ENCODE results near the gene ADCY7. TPM values are rescaled to one million over a fixed set of nuclear protein-coding genes. Genes with fewer than 3 reads are reported as not detected.

Gene ADCY7
- total and polyA plus RNA-seq, 9 of the 15 experiments (the other 6 are each of a cell fraction or from before 2014, with no cell fraction given): 2.3 to 108 (median 28.6) TPM

DNA sequence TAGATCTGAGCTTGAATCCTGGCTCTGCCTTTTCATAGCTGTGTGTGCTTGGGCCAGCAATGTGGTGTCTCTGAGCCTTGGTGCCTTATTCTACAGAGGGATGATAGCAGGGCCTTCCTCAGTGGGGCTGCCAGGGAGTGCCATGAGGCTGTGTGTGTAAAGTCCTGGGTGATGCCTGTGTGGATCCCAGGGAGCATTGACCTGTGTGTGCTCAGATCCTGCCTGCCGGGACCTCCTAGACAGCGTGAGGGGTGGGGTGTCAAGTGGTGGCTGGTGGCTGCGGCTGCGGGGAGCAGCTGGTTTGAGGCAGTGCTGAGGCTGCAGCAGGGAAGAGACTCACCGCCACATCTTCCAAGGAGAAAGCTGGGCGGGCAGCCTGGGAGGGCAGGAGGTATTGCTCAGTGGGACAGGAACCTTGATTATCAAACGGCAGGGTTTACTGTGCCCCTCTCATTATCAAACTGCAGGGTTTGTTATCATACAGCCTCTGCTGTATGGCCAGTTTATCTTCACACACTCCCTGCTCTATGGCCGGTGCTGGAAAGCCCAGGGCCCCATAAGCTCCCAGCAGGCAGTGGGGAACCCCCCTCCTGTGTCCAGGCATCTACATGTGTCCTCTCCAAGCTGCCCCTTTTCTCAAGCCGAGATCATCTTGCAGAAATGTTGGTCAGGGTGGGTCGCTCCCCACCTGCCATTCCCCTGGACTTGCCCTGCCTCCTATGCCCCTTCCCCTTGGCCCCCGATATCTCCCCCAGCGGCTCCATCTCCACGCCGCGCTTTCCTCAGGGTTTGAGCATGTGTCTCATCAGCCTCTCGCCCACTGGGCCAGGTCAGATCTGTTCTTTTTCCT lies 3.1 kb upstream of the ADCY7 start (continued):
- TF ChIP-seq CBFB (CRISPR knock-in tag; IDR thresholded peaks at IDR 0.05) (0 out of 2 replicates have a peak, but pooled peaks have one; percentile 76), KDM5B (IDR thresholded peaks at IDR 0.05; ENCODE audit: insufficient replicate concordance, low read depth, low read length) (no peak), DMBX1 (CRISPR knock-in tag; IDR thresholded peaks at IDR 0.05; ENCODE audit: borderline replicate concordance) (no peak; the same call in 1 of the 2 replicates), ZFP1 (CRISPR knock-in tag; IDR thresholded peaks at IDR 0.05) (no peak), ZNF436 (CRISPR knock-in tag; IDR thresholded peaks at IDR 0.05) (no peak), NR3C1 (CRISPR knock-in tag; IDR thresholded peaks at IDR 0.05) (no peak)
- TF ChIP-seq, protein P1, sequence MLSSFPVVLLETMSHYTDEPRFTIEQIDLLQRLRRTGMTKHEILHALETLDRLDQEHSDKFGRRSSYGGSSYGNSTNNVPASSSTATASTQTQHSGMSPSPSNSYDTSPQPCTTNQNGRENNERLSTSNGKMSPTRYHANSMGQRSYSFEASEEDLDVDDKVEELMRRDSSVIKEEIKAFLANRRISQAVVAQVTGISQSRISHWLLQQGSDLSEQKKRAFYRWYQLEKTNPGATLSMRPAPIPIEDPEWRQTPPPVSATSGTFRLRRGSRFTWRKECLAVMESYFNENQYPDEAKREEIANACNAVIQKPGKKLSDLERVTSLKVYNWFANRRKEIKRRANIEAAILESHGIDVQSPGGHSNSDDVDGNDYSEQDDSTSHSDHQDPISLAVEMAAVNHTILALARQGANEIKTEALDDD (IDR thresholded peaks at IDR 0.05): no peak
- TF ChIP-seq, protein P2, sequence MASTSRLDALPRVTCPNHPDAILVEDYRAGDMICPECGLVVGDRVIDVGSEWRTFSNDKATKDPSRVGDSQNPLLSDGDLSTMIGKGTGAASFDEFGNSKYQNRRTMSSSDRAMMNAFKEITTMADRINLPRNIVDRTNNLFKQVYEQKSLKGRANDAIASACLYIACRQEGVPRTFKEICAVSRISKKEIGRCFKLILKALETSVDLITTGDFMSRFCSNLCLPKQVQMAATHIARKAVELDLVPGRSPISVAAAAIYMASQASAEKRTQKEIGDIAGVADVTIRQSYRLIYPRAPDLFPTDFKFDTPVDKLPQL (IDR thresholded peaks at IDR 0.05; ENCODE audit: extremely low read depth, insufficient read length): no peak
- TF ChIP-seq, protein P3, sequence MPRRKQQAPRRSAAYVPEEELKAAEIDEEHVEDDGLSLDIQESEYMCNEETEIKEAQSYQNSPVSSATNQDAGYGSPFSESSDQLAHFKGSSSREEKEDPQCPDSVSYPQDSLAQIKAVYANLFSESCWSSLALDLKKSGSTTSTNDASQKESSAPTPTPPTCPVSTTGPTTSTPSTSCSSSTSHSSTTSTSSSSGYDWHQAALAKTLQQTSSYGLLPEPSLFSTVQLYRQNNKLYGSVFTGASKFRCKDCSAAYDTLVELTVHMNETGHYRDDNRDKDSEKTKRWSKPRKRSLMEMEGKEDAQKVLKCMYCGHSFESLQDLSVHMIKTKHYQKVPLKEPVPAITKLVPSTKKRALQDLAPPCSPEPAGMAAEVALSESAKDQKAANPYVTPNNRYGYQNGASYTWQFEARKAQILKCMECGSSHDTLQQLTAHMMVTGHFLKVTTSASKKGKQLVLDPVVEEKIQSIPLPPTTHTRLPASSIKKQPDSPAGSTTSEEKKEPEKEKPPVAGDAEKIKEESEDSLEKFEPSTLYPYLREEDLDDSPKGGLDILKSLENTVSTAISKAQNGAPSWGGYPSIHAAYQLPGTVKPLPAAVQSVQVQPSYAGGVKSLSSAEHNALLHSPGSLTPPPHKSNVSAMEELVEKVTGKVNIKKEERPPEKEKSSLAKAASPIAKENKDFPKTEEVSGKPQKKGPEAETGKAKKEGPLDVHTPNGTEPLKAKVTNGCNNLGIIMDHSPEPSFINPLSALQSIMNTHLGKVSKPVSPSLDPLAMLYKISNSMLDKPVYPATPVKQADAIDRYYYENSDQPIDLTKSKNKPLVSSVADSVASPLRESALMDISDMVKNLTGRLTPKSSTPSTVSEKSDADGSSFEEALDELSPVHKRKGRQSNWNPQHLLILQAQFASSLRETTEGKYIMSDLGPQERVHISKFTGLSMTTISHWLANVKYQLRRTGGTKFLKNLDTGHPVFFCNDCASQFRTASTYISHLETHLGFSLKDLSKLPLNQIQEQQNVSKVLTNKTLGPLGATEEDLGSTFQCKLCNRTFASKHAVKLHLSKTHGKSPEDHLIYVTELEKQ (CRISPR knock-in tag; IDR thresholded peaks at IDR 0.05): no peak
- TF ChIP-seq, protein P4, sequence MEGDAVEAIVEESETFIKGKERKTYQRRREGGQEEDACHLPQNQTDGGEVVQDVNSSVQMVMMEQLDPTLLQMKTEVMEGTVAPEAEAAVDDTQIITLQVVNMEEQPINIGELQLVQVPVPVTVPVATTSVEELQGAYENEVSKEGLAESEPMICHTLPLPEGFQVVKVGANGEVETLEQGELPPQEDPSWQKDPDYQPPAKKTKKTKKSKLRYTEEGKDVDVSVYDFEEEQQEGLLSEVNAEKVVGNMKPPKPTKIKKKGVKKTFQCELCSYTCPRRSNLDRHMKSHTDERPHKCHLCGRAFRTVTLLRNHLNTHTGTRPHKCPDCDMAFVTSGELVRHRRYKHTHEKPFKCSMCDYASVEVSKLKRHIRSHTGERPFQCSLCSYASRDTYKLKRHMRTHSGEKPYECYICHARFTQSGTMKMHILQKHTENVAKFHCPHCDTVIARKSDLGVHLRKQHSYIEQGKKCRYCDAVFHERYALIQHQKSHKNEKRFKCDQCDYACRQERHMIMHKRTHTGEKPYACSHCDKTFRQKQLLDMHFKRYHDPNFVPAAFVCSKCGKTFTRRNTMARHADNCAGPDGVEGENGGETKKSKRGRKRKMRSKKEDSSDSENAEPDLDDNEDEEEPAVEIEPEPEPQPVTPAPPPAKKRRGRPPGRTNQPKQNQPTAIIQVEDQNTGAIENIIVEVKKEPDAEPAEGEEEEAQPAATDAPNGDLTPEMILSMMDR (IDR thresholded peaks at IDR 0.05 in 2 of 3, conservative IDR thresholded peaks at IDR 0.05 in 1 of 3; ENCODE audit: insufficient read depth in 2 of 3, low read depth in 1 of 3, low read length in 3 of 3): no peak
